Mesenchymal stem cell (in vitro differentiated cells and primary cell): Measurements from ENCODE around the gene ATP5ME.

Source experiments
- DNase-seq: peaks from one replicate; pipeline ENCODE4 v3.0.0-alpha.2; 2013
- H2AFZ ChIP-seq: one replicate; pipeline ENCODE4 v1.6.1; 2013; ENCODE audit warnings: low read depth, mild to moderate bottlenecking, control low read depth, inconsistent platforms, low read length, moderate library complexity
- H2AK5ac ChIP-seq: 2 replicates; pipeline ENCODE4 v1.6.1; 2013; ENCODE audit warnings: low read length, moderate library complexity, mild to moderate bottlenecking, inconsistent platforms; ENCODE audit not compliant: severe bottlenecking
- H2BK120ac ChIP-seq: one replicate; pipeline ENCODE4 v1.6.1; 2013; ENCODE audit warnings: low read depth, mild to moderate bottlenecking, inconsistent platforms, low read length, moderate library complexity
- H2BK12ac ChIP-seq, 2 experiments: one replicate each; pipeline ENCODE4 v1.6.1; 2013; ENCODE audit warnings: inconsistent platforms in 2 of 2, low read length in 2 of 2, mild to moderate bottlenecking in 2 of 2, moderate library complexity in 2 of 2, control low read depth in 1 of 2
- H2BK15ac ChIP-seq: one replicate; pipeline ENCODE4 v1.6.1; 2013; ENCODE audit warnings: mild to moderate bottlenecking, low read depth, inconsistent platforms; ENCODE audit not compliant: poor library complexity, severe bottlenecking
- H2BK5ac ChIP-seq: 2 replicates; pipeline ENCODE4 v1.6.1; 2013; ENCODE audit warnings: low read depth, mild to moderate bottlenecking, low read length, control low read depth, inconsistent platforms; ENCODE audit not compliant: poor library complexity, severe bottlenecking
- H3K14ac ChIP-seq, 2 experiments: one replicate each; pipeline ENCODE4 v1.6.1; 2013; ENCODE audit warnings: inconsistent platforms in 2 of 2, low read length in 2 of 2, control low read depth in 1 of 2, mild to moderate bottlenecking in 1 of 2, moderate library complexity in 1 of 2
- H3K18ac ChIP-seq, 2 experiments: one replicate each; pipeline ENCODE4 v1.6.1; 2013; ENCODE audit warnings: inconsistent platforms in 2 of 2, low read length in 2 of 2, control low read depth in 1 of 2, low read depth in 1 of 2, mild to moderate bottlenecking in 1 of 2
- H3K23ac ChIP-seq, 2 experiments: one replicate each; pipeline ENCODE4 v1.6.1; 2013; ENCODE audit warnings: inconsistent platforms in 2 of 2, low read length in 2 of 2, mild to moderate bottlenecking in 2 of 2, moderate library complexity in 2 of 2, control low read depth in 1 of 2
- H3K27ac ChIP-seq: 2 replicates; pipeline ENCODE4 v1.5.1; 2013; ENCODE audit warnings: mild to moderate bottlenecking, moderate library complexity, low read length, control low read depth, inconsistent platforms; ENCODE audit not compliant: poor library complexity, severe bottlenecking
- H3K27me3 ChIP-seq, 2 experiments: 2 replicates each; pipeline versions ENCODE4 v1.6.1 to v1.7.0; 2013; ENCODE audit warnings: low read length in 2 of 2, mild to moderate bottlenecking in 2 of 2, moderate library complexity in 2 of 2, control low read depth in 1 of 2, inconsistent platforms in 1 of 2; ENCODE audit not compliant: control insufficient read depth in 1 of 2, insufficient read depth in 1 of 2
- H3K36me3 ChIP-seq, 2 experiments: 2 replicates each; pipeline versions ENCODE4 v1.6.1 to v1.7.0; 2013; ENCODE audit warnings: low read length in 2 of 2, control low read depth in 1 of 2, inconsistent platforms in 1 of 2, low read depth in 1 of 2, mild to moderate bottlenecking in 1 of 2; ENCODE audit not compliant: insufficient read depth in 2 of 2, control insufficient read depth in 1 of 2
- H3K4ac ChIP-seq, 2 experiments: one replicate each; pipeline ENCODE4 v1.6.1; 2013; ENCODE audit warnings: inconsistent platforms in 2 of 2, low read length in 2 of 2, mild to moderate bottlenecking in 2 of 2, moderate library complexity in 2 of 2, control low read depth in 1 of 2, low read depth in 1 of 2
- H3K4me1 ChIP-seq: 2 replicates; pipeline ENCODE4 v1.6.1; 2013; ENCODE audit warnings: low read depth, low read length, control low read depth; ENCODE audit not compliant: control insufficient read depth, insufficient read depth
- H3K4me2 ChIP-seq: 2 replicates; pipeline ENCODE4 v1.6.1; 2013; ENCODE audit warnings: low read length, mild to moderate bottlenecking, inconsistent platforms; ENCODE audit not compliant: poor library complexity, severe bottlenecking
- H3K4me3 ChIP-seq, 2 experiments: 2 replicates each; pipeline versions ENCODE4 v1.5.1 to v1.7.0; 2013; ENCODE audit warnings: low read length in 2 of 2, mild to moderate bottlenecking in 2 of 2, control low read depth in 1 of 2, low read depth in 1 of 2; ENCODE audit not compliant: insufficient read depth in 1 of 2
- H3K79me1 ChIP-seq: replicated peaks from 2 replicates; pipeline ENCODE4 v1.6.1; 2013; ENCODE audit warnings: mild to moderate bottlenecking, control low read depth, low read length, inconsistent platforms; ENCODE audit not compliant: poor library complexity, severe bottlenecking
- H3K9ac ChIP-seq: 2 replicates; pipeline ENCODE4 v1.7.0; 2013; ENCODE audit warnings: mild to moderate bottlenecking, low read length, moderate library complexity
- H3K9me3 ChIP-seq: 2 replicates; pipeline ENCODE4 v1.7.0; 2013; ENCODE audit warnings: mild to moderate bottlenecking, low read length; ENCODE audit not compliant: control insufficient read depth
- H4K8ac ChIP-seq: one replicate; pipeline ENCODE4 v1.6.1; 2013; ENCODE audit warnings: inconsistent platforms, mild to moderate bottlenecking, low read length, moderate library complexity
- H4K91ac ChIP-seq: one replicate; pipeline ENCODE4 v1.6.1; 2013; ENCODE audit warnings: mild to moderate bottlenecking, low read length, inconsistent platforms
- WGBS: methylation state at CpG from one replicate; pipeline ENCODE4 v1.1.7; 2013; ENCODE audit warnings: mixed read lengths; 5-methylcytosine and 5-hydroxymethylcytosine counted together

Gene ATP5ME

DNA sequence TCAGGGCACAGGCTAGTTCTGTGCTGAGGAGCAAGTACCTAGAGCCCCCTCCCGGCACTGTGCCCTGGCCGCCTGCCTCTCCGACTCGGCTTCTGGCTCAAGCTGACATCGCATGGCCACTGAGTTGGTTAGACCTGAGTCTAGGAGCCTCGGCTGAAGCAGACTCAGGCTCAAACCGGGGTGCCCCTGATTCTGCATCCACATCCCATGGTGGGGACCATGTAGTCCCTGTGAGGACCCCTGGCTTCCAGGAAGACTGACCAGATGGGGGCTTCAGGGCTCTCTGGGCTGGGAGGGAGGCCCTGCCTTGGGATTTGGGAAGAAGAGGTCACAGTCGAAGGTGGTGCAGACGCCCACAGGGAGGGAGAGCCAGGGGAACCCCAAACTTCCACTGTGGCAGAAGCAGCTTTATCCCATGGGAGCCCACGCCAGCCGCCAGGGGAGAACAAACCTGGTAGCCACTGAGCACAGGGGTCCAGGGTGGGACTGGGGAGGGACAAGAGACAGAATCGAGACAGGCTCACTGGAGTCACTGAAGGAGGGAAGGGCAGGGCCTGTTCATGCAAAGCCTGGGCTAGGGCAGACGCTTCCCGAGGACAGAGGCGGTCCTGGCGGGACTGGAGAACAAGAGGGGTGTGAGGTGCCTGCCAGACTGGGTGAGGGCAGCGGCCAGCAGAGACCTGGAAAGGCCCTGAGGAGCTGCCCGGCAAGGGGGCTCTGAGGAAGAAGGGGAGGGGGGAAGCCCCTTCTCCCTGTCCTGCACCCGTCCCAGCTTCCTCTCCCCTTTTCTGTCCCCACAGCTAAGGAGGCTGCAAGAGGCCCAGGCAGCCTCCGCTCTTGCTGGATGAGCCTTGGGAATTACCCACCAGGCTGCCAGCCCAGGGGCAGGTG, 47.6 kb downstream of the ATP5ME start:
- Histone ChIP-seq H2BK12ac (no peak overlapping the region), H3K9me3 (peaks cover 5% of the 10 kb centered on the region), H3K18ac (no peak overlapping the region), H3K79me1 (no peaks in the 10 kb centered on the region), H3K4me3 (no peak overlapping the region), H3K4me2 (no peak overlapping the region), H2AFZ (no peak overlapping the region), H3K27ac (no peak overlapping the region), H2BK120ac (no peak overlapping the region), H3K4me1 (peaks cover 20% of the 10 kb centered on the region), H3K36me3 (no peaks in the 10 kb centered on the region), H3K14ac (no peak overlapping the region), H2AK5ac (no peak overlapping the region), H3K27me3 (peaks cover 23 to 24% of the 10 kb centered on the region in 2 experiments), H2BK15ac (no peak overlapping the region), H3K4ac (no peak overlapping the region), H4K91ac (no peak overlapping the region), H4K8ac (no peak overlapping the region), H3K9ac (no peak overlapping the region), H2BK5ac (no peak overlapping the region), H3K23ac (no peak overlapping the region)
- 77% methylated on average over 15 of the region's 20 CpGs for WGBS
- no peak for DNase-seq

GRCh38 chr4:625631-626161, 48.4 kb downstream of the ATP5ME start:
- Histone ChIP-seq H2AFZ (no peak overlapping the region), H3K4me1 (peaks cover 20% of the 10 kb centered on the region), H3K9me3 (no peaks in the 10 kb centered on the region), H2BK15ac (no peak overlapping the region), H3K27me3 (peaks cover 26 to 29% of the 10 kb centered on the region in 2 experiments), H3K4me3 (no peak overlapping the region), H3K27ac (peak overlapping the region; percentile 3), H2BK5ac (no peak overlapping the region), H3K14ac (no peak overlapping the region), H3K4me2 (no peak overlapping the region), H3K36me3 (no peaks in the 10 kb centered on the region), H4K8ac (no peak overlapping the region), H3K4ac (no peak overlapping the region), H3K9ac (no peak overlapping the region), H3K79me1 (no peaks in the 10 kb centered on the region), H3K18ac (no peak overlapping the region), H2BK120ac (no peak overlapping the region), H4K91ac (no peak overlapping the region), H2BK12ac (no peak overlapping the region), H2AK5ac (no peak overlapping the region), H3K23ac (no peak overlapping the region)
- DNase-seq: no peak
- WGBS: 93% methylated on average over 39 of the region's 39 CpGs

DNA sequence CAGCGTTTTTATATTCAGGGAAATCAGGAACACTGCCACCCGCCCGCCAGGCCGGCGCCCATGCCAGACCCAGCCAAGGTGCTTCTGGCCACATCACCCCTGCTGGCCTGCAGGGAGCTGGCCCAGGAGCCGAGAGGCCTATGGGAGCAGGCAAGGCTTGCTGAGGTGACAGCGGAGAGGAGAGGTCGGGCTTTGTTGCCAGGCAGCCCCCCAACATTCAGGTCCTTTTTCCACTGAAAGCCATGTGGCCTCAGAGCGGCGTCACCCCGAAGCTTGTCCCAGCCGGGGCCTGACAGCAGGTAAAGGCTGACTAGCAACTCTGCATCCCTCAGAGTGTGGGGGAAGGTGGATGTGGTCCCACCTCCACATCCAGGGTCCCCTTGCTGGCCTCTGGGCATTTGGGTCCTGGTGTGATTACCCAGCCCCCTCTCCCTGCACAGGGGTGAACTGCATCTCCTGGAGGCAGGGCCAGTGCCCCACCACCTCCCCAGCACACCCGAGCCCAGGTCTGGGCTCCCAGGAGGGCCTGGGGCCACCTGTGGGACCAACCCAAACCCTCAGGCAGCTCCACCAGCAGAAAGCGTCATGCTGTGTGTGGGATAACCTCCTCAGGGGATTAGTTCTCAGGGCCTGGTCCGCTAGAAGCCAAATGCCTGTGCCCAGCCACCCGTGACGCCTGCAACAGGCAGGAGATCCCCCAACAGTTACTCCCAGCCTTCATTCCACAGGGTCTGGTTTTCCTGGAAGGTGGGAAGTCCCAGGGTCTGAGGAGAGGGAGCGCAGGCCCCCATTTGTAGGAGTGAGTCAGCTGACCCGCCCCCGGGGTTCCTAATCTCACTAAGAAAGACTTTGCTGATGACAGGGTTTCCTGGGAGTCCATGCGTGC, 49.1 kb downstream of the ATP5ME start, which contains the start of gene PDE6B:
TSS of gene PDE6B (plus strand) at position 869 of the 886 bp plus-strand sequence. CDS start 54 bp downstream, outside the sequence.
- Histone ChIP-seq H2BK15ac (no peak within 1 kb of the TSS), H3K9ac (no peak within 1 kb of the TSS), H2BK120ac (no peak within 1 kb of the TSS), H3K79me1 (no peaks in the 10 kb centered on the region), H2AK5ac (no peak within 1 kb of the TSS), H3K27me3 (peaks cover 23 to 36% of the 10 kb centered on the region in 2 experiments), H3K18ac (no peak within 1 kb of the TSS), H4K91ac (no peak within 1 kb of the TSS), H3K4me1 (peaks cover 17% of the 10 kb centered on the region), H3K27ac (peak within 1 kb of the TSS; percentile 3), H3K4me3 (no peak within 1 kb of the TSS), H2BK12ac (no peak within 1 kb of the TSS), H3K9me3 (no peaks in the 10 kb centered on the region), H3K14ac (no peak within 1 kb of the TSS), H4K8ac (no peak within 1 kb of the TSS), H3K36me3 (no peaks in the 10 kb centered on the region), H3K4ac (no peak within 1 kb of the TSS), H2AFZ (no peak within 1 kb of the TSS), H3K23ac (no peak within 1 kb of the TSS), H3K4me2 (peak within 1 kb of the TSS; percentile 13), H2BK5ac (no peak within 1 kb of the TSS)
- DNase-seq: no peak
- 61% methylated on average over 19 of the region's 21 CpGs for whole genome bisulfite sequencing
